Muscle of leg (tissue), 11 donors: ENCODE measurements around the gene FBXO31. TPM values are rescaled to one million over a fixed set of nuclear protein-coding genes. Genes with fewer than 3 reads are reported as not detected.

Source experiments
- DNase-seq: peaks from one replicate; pipeline ENCODE4 v3.0.0; 2013
- H3K27ac ChIP-seq: one replicate; pipeline ENCODE4 v1.5.1; 2013; ENCODE audit warnings: mild to moderate bottlenecking, low read length, control low read depth
- H3K27me3 ChIP-seq: one replicate; pipeline ENCODE4 v1.6.1; 2013; ENCODE audit warnings: low read length; ENCODE audit not compliant: control insufficient read depth, insufficient read depth
- H3K36me3 ChIP-seq: one replicate; pipeline ENCODE4 v1.6.1; 2013; ENCODE audit warnings: low read length; ENCODE audit not compliant: control insufficient read depth, insufficient read depth
- H3K4me1 ChIP-seq: one replicate; pipeline ENCODE4 v1.6.1; 2013; ENCODE audit warnings: low read length; ENCODE audit not compliant: control insufficient read depth, insufficient read depth
- H3K4me3 ChIP-seq: one replicate; pipeline ENCODE4 v1.5.1; 2013; ENCODE audit warnings: low read length, control low read depth
- H3K9me3 ChIP-seq: replicated peaks from 2 replicates; pipeline ENCODE4 v1.6.1; 2013; ENCODE audit warnings: low read depth, low read length; ENCODE audit not compliant: control insufficient read depth
- WGBS: methylation state at CpG from one replicate; pipeline ENCODE4 v1.1.5; 2013; ENCODE audit warnings: missing lambda C conversion rate; ENCODE audit not compliant: insufficient coverage; 5-methylcytosine and 5-hydroxymethylcytosine counted together
- polyA plus RNA-seq, 8 donors: library from polyadenylated mRNA; unstranded; fragments of 120-200 nt; gene quantifications; one replicate each; pipeline versions ENCODE4 v1.2.1 to v1.2.3, GENCODE V29; 2013; ENCODE audit warnings: inconsistent platforms in 1 of 8, low replicate concordance in 1 of 8; ENCODE audit not compliant: insufficient read length in 8 of 8, insufficient read depth in 1 of 8
- total RNA-seq: library from RNA; stranded (reverse); fragments of 120-200 nt; gene quantifications from one replicate; pipeline ENCODE4 v1.2.4, GENCODE V29; 2013

Gene FBXO31
- total and polyA plus RNA-seq, 9 donors: 19.4 to 32.0 (median 27.0) TPM

DNA sequence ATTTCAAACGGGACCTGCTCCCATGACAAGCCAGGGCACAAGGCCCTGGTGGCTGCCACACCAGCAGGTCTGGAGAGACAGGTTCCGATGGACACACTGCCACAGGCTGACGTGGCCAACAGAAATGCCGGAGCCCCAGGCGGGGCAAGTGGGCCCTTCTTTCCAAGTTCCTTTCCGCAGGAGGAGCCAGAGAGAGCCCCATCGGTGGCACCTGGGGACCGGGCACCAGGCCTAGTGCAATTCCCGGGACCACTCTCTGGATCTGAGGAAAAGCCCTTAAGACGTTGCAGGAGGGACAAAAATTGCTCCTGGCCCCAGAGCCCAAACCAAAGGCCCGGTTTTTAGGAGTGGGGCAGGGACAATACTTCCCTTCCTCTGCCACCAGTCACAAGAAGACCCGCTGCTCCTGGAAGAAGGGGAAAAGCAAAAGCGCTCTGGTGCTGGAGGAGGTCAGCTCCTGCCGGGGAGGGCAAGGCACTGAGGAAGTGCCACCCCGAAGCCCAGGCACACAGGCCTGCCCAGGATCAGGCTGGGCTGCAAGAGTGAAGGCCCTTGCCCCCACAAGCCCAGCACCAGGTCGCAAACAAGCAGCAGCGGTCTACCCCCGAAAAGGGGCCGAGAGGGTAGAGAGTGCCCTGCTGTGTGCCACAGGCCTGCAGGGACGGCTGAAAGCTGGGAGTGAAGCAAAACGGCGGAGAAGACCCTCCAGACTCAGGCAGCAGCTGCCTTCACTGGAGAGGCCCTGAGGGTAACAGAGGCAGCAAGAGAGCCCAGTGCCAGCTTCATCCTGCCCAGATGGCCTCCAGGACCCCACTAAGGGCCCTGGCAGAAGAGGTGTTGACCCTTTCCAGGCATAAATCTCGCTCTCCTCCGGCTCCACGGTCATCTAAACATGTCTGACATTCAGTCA lies 37.7 kb upstream of the FBXO31 start:
- H3K9me3 ChIP-seq: no peaks in the 10 kb centered on the region
- no peaks in the 10 kb centered on the region for H3K4me1 ChIP-seq
- H3K27ac ChIP-seq: no peak overlapping the region
- 94% methylated on average over 21 of the region's 25 CpGs for WGBS
- no peaks in the 10 kb centered on the region for H3K27me3 ChIP-seq
- DNase-seq: no peak
- no peak overlapping the region for H3K4me3 ChIP-seq
- H3K36me3 ChIP-seq: peaks cover 62% of the 10 kb centered on the region

DNA sequence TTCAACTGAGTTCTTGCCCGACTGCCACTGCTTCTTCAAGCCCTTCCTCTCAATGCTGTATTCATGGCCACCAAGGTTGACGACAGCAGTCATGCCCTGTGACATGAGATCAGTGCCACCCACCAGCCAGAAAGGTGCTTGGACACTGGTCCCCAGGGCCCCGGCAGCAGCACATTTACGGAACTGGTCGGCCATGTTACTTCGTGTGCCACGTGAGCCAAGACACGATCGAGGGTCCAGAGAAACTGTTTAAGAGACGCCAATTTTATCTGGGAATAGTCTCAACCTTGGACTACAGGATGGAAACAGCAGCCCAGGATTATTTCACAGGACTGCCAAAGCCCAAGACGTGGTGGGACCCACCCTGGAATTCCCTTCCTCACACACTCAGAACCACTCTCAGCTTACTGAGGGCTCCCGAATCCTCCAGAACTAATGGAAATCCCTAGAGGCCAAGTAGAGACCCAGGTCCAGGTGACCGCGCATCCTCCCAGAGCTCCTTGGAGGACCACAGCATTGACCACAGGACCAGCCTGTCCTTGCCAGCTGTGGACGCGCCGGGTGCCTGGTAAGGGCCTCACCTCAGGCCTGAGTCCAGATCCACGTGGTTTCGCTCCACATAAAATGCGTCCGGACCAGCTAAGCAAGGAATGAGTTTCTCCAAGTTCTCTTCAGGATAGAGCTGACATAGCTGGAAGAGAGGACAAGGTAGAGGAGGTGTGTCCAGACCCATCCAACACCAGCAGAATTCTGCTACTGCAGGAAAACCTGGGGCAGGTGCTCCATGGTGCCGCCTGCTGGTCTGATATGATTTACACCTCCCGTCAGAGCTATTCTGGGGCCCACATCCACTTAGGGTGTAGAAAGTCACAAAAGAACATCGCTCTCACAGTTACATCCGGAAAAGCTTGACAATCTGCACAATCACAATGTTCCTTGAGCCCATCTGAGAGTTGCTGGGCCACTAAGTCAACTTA lies 36.7 kb upstream of the FBXO31 start:
- H3K4me3 ChIP-seq: no peak overlapping the region

DNA sequence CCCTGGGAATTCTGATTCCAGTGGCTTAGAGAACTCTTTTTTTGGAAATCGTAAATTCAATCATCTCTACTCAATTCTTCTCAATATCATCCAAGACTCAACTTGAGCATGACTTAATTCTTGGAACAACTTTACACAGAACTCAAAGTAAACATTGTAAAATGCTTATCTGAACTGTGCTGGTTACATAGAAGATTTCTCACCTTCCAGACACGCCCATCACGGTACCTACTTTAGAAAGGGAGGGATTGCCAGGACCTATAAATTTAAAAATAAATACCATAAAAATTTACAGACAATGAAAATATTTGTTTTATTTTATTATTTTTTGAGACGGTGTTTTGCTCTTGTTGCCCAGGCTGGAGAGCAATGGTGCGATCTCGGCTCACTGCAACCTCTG lies 35.1 kb upstream of the FBXO31 start:
- H3K27me3 ChIP-seq: no peaks in the 10 kb centered on the region
- no peak overlapping the region for H3K4me3 ChIP-seq
- H3K9me3 ChIP-seq: no peaks in the 10 kb centered on the region
- H3K4me1 ChIP-seq: no peaks in the 10 kb centered on the region
- no peak overlapping the region for H3K27ac ChIP-seq
- no CpG with 5 or more reads among the region's 6 CpGs for WGBS
- DNase-seq: no peak
- peaks cover 70% of the 10 kb centered on the region for H3K36me3 ChIP-seq

More for the DNA sequence above, 36.7 kb upstream of the FBXO31 start:
- Histone ChIP-seq H3K9me3 (no peaks in the 10 kb centered on the region), H3K27ac (no peak overlapping the region), H3K27me3 (no peaks in the 10 kb centered on the region), H3K4me1 (no peaks in the 10 kb centered on the region), H3K36me3 (peaks cover 64% of the 10 kb centered on the region)
- 87% methylated on average over 20 of the region's 25 CpGs for WGBS
- peak; percentile 78 for DNase-seq

DNA sequence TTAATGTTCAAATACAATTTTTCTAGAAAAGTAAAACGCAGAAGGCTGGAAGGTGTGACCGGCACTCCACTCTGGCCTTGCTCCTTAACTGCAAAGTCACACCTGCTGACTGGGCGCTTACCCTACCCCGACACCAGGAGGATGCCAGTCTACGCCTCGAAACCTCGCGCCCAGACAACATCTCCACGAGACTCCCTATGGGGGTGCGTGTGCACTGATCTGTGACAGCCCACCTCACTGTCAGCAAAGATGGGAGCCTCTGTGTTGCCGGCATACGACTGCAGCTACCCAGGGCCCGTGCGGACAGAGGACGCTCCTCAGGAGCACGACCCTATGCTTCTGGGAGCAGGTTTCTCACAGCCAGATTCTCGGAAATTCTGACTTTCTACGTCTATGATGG lies 34.6 kb upstream of the FBXO31 start:
- Histone ChIP-seq H3K27ac (no peak overlapping the region), H3K4me3 (no peak overlapping the region), H3K27me3 (no peaks in the 10 kb centered on the region), H3K9me3 (no peaks in the 10 kb centered on the region), H3K36me3 (peaks cover 70% of the 10 kb centered on the region), H3K4me1 (no peaks in the 10 kb centered on the region)
- DNase-seq: no peak
- WGBS: 82% methylated on average over 18 of the region's 18 CpGs

DNA sequence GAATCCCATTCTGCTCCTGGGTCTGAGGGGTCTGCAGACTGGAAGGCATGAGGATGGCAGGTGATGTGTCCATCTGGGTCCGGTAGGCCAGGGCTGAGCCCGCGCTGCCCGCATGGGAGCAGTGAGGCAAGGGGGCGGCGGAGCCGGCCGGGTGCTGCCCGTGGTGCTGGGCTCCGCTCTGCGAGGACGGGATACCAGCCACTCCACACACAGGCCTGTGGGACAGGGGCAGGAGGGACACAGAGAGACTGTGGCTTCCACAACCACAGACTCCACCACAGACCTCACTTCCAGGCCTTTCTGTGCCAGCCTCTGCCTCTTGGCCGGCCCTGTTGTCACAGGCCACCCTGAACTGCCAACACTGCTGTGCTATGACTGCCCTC lies 33.9 kb upstream of the FBXO31 start:
- Histone ChIP-seq H3K4me1 (no peaks in the 10 kb centered on the region), H3K9me3 (no peaks in the 10 kb centered on the region), H3K36me3 (peaks cover 70% of the 10 kb centered on the region), H3K4me3 (no peak overlapping the region), H3K27me3 (no peaks in the 10 kb centered on the region), H3K27ac (no peak overlapping the region)
- 87% methylated on average over 13 of the region's 13 CpGs for WGBS
- no peak for DNase-seq

DNA sequence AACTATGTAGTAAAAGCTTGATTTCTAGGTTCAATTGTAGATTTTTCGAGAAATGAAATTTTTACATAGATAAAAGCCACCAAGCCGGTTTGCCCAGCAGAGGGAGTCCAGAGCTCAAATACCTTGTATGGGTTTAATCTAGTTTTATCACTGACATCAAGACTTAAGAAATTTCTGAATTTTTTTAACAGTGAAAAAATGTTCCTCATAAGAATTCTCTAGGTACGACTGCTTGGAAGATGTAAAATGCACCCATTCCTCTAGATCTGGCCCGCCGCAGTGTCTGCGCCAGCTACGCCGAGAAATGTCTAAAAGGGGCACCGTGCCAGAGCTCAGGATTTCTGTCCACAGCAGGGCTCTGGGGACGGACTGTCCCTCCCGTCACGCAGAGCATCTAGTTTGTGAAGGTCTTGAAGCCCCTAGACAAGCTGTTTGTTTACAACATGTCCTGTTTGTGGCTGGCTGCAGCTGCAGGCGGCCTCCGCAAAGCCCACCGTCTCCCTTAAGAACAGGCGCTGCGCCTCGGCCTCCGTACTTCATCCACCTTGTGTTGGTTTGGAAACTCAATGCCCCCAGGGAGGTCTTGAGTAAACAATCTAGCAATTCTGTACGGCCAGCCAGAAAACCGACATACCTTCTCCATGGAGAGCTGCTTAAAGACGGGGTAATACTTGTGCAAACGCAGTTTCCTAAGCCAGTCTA lies 33.4 kb upstream of the FBXO31 start:
- peaks cover 70% of the 10 kb centered on the region for H3K36me3 ChIP-seq
- peak; percentile 60 for DNase-seq
- no peaks in the 10 kb centered on the region for H3K4me1 ChIP-seq
- no peaks in the 10 kb centered on the region for H3K9me3 ChIP-seq
- WGBS: 67% methylated on average over 14 of the region's 23 CpGs
- H3K27ac ChIP-seq: no peak overlapping the region
- no peak overlapping the region for H3K4me3 ChIP-seq
- H3K27me3 ChIP-seq: no peaks in the 10 kb centered on the region

DNA sequence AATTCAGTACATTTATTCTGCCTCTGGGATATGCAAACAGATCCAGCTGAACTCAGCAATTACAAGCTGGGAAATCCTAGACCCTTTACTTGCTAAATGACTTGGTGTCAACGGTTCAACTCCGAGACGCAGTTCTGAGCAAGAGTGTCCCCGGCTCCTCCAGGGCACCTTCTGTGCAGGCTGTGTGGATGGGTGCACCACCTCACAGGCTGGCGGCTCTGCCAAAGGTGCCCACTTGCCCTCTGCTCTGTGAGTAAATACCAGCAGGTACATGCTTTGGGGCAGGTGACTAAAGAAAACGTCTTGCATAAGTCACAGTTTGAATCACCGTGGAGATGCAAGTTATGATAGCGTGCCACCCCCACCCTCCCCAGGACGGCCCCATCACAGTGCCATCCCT lies 31.9 kb upstream of the FBXO31 start:
- Histone ChIP-seq H3K27ac (no peak overlapping the region), H3K36me3 (peaks cover 71% of the 10 kb centered on the region), H3K9me3 (no peaks in the 10 kb centered on the region), H3K4me1 (no peaks in the 10 kb centered on the region), H3K4me3 (no peak overlapping the region), H3K27me3 (no peaks in the 10 kb centered on the region)
- 89% methylated on average over 7 of the region's 9 CpGs for WGBS
- DNase-seq: no peak

DNA sequence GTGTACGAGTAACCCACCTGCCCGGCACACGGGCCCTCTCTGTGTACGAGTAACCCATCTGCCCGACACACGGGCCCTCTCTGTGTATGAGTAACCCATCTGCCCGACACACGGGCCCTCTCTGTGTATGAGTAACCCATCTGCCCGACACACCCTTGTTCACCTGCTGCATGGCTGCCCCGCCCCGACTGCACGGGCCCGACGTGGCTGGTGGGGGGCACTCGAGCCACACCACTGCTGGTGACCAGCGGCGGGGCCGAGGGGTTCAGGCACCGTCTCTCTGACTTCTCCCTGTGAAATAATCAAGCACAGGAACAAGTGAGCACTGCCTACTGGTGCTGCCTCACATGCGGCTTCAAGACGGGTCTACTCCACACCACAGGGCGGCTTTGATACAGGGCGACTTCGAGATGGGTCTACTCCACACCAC lies 30.7 kb upstream of the FBXO31 start:
- Histone ChIP-seq H3K27me3 (no peaks in the 10 kb centered on the region), H3K4me3 (no peak overlapping the region), H3K27ac (no peak overlapping the region), H3K9me3 (no peaks in the 10 kb centered on the region), H3K4me1 (no peaks in the 10 kb centered on the region), H3K36me3 (peaks cover 77% of the 10 kb centered on the region)
- 92% methylated on average over 24 of the region's 24 CpGs for WGBS
- no peak for DNase-seq

DNA sequence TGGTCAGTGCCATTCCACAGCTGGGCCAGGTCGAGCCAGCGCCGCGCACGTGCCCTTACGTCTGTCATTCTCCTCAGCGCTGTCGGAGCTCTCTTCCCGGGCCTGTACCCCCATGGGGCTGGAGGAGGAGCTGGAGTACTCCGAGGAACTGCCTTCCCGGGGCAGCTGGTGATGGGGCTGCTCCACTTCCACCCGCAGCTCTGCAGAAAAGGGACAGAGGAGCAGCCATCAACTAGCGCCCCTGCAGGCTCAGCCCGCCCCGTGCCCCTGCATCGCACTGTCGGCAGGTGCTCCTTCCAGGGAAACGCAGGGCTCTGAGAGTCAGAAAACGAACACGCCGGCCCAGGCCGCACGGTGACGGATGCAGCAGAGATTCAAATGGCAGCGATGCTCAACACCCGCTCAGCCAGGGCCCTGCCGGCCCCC lies 29.4 kb upstream of the FBXO31 start:
- H3K27me3 ChIP-seq: no peaks in the 10 kb centered on the region
- DNase-seq: no peak
- H3K36me3 ChIP-seq: peaks cover 74% of the 10 kb centered on the region
- H3K4me3 ChIP-seq: no peak overlapping the region
- H3K27ac ChIP-seq: no peak overlapping the region
- WGBS: 88% methylated on average over 23 of the region's 27 CpGs
- no peaks in the 10 kb centered on the region for H3K4me1 ChIP-seq
- H3K9me3 ChIP-seq: no peaks in the 10 kb centered on the region
